HG03066 (cell line): Measurements from ENCODE around the gene REEP2.
"Not testable (repeated sequence)": the region's sequence is repeated elsewhere in the genome, so short reads cannot be mapped to it uniquely, and the experiment has no call there.

ENCODE experiments used
- ATAC-seq: cut with Tn5 transposase; IDR thresholded peaks from one replicate; pipeline ENCODE4 v1.9.1; 2021; ENCODE audit warnings: low read depth; ENCODE audit not compliant: unreplicated experiment

REEP2 gene

GRCh38 chr5:138438724-138439476 is at the start of gene REEP2:
TSS of gene REEP2 (plus strand) at chr5:138439057. CDS start at chr5:138439209, 152 bp downstream.
- ATAC-seq = peak; percentile 67

GRCh38 chr5:138389332-138389731 is 49.5 kb upstream of the REEP2 start:
- no peak for ATAC-seq

- not testable (repeated sequence) for ATAC-seq
These were observed 48.9 kb upstream of the REEP2 start for GRCh38 chr5:138389911-138390310.

- no peak for ATAC-seq
These were observed 46.9 kb upstream of the REEP2 start for GRCh38 chr5:138391859-138392386.

- peak; percentile 83 for ATAC-seq
These were observed 36.2 kb upstream of the REEP2 start for GRCh38 chr5:138402640-138403039.

GRCh38 chr5:138408023-138408422 is 30.8 kb upstream of the REEP2 start:
- ATAC-seq = peak; percentile 66

- ATAC-seq = not testable (repeated sequence)
These were observed 27.7 kb upstream of the REEP2 start for GRCh38 chr5:138410996-138411640.

GRCh38 chr5:138418444-138418843 is 20.4 kb upstream of the REEP2 start:
- no peak for ATAC-seq

- no peak for ATAC-seq
These were observed 13.8 kb upstream of the REEP2 start for GRCh38 chr5:138425079-138425478.

GRCh38 chr5:138435943-138436342 is 2.9 kb upstream of the REEP2 start:
- ATAC-seq = no peak

- no peak for ATAC-seq
These were observed 694 bp upstream of the REEP2 start for GRCh38 chr5:138438003-138438723.

- no peak for ATAC-seq
These were observed 761 bp downstream of the REEP2 start for GRCh38 chr5:138439477-138440158.

GRCh38 chr5:138440159-138441073 is 1.6 kb downstream of the REEP2 start:
- no peak for ATAC-seq

- ATAC-seq = no peak
These were observed 2.4 kb downstream of the REEP2 start for GRCh38 chr5:138441221-138441620.

GRCh38 chr5:138444078-138444773 is 5.4 kb downstream of the REEP2 start:
- ATAC-seq = no peak

- ATAC-seq = no peak
These were observed 6.1 kb downstream of the REEP2 start for GRCh38 chr5:138444774-138445546.

- no peak for ATAC-seq
These were observed 6.9 kb downstream of the REEP2 start for GRCh38 chr5:138445547-138446271.

- ATAC-seq = no peak
These were observed 9.2 kb downstream of the REEP2 start for GRCh38 chr5:138448070-138448469.
